SK-N-SH (cell line): ENCODE results near the gene LCMT1. TPM values are rescaled to one million over a fixed set of nuclear protein-coding genes. Genes with fewer than 3 reads are reported as not detected.

ENCODE experiments used
- CTCF ChIA-PET: fragments of 300-600, 350-600 bp; formaldehyde crosslinking; extraction: SDS; loops from one replicate; lab custom pipeline; 2021; lab: Yijun Ruan, JAX
- POLR2A ChIA-PET: fragments of 350-600 bp; sonication (Branson Sonifier 250); formaldehyde crosslinking; extraction: SDS; loops from one replicate; lab custom pipeline; 2020; ENCODE audit warnings: antibody characterized with exemption, inconsistent platforms; lab: Yijun Ruan, JAX
- DNase-seq: peaks from one replicate; pipeline ENCODE4 v3.0.0; 2012
- H2AFZ ChIP-seq: fragments of 200-600 bp; sonication (generic); 2 replicates; pipeline ENCODE4 v1.8.1; 2016; ENCODE audit warnings: antibody characterized with exemption, mild to moderate bottlenecking, low read depth
- H3F3A ChIP-seq: fragments of 200-600 bp; sonication (generic); replicated peaks from 2 replicates; pipeline ENCODE3; 2016; ENCODE audit warnings: antibody characterized with exemption, mild to moderate bottlenecking; ENCODE audit not compliant: insufficient read depth
- H3K27ac ChIP-seq, 2 experiments: fragments of 200-500 bp in 1 of 2; fragments of 200-600 bp in 1 of 2; sonication (Bioruptor generic) in 1 of 2; sonication (generic), shearing (Covaris generic) in 1 of 2; 2 replicates each; pipeline versions ENCODE4 v1.5.1 to v1.6.1; 2014 to 2016; ENCODE audit warnings: low read depth in 2 of 2, inconsistent platforms in 1 of 2, low read length in 1 of 2, mild to moderate bottlenecking in 1 of 2, mixed read lengths in 1 of 2
- H3K27me3 ChIP-seq: fragments of 200-600 bp; sonication (generic), shearing (Covaris generic); 2 replicates; pipeline ENCODE4 v1.6.1; 2016; ENCODE audit warnings: mixed run types; ENCODE audit not compliant: insufficient read depth
- H3K36me3 ChIP-seq, 2 experiments: fragments of 200-500 bp in 1 of 2; fragments of 200-600 bp in 1 of 2; sonication (Bioruptor generic) in 1 of 2; sonication (generic) in 1 of 2; replicated peaks in 1 of 2; 2 replicates each; pipeline versions ENCODE3 to v1.5.1; 2014 to 2016; ENCODE audit warnings: low read length in 1 of 2, mild to moderate bottlenecking in 1 of 2; ENCODE audit not compliant: insufficient read depth in 2 of 2, control insufficient read depth in 1 of 2
- H3K4me1 ChIP-seq, 2 experiments: fragments of 200-500 bp in 1 of 2; fragments of 200-600 bp in 1 of 2; sonication (Bioruptor generic) in 1 of 2; sonication (generic), shearing (Covaris generic) in 1 of 2; 2 replicates each; pipeline versions ENCODE4 v1.5.1 to v1.6.1; 2014 to 2016; ENCODE audit warnings: low read depth in 1 of 2, low read length in 1 of 2, mixed run types in 1 of 2; ENCODE audit not compliant: insufficient read depth in 2 of 2, control insufficient read depth in 1 of 2
- H3K4me2 ChIP-seq: fragments of 200-600 bp; sonication (generic), shearing (Covaris generic); 2 replicates; pipeline ENCODE4 v1.6.1; 2017; ENCODE audit warnings: mixed run types
- H3K4me3 ChIP-seq, 2 experiments: fragments of 200-500 bp in 1 of 2; fragments of 200-600 bp in 1 of 2; sonication (Bioruptor generic) in 1 of 2; sonication (generic), shearing (Covaris generic) in 1 of 2; 2 replicates each; pipeline versions ENCODE4 v1.5.1 to v1.8.1; 2014 to 2016; ENCODE audit warnings: low read depth in 2 of 2, inconsistent platforms in 1 of 2, low read length in 1 of 2, mild to moderate bottlenecking in 1 of 2, mixed read lengths in 1 of 2, moderate library complexity in 1 of 2
- H3K79me2 ChIP-seq: fragments of 200-600 bp; sonication (generic); 2 replicates; pipeline ENCODE4 v1.8.1; 2017; ENCODE audit warnings: mild to moderate bottlenecking; ENCODE audit not compliant: insufficient read depth
- H3K9ac ChIP-seq: fragments of 200-600 bp; sonication (generic); 2 replicates; pipeline ENCODE4 v1.6.1; 2017; ENCODE audit warnings: mixed run types
- H3K9me2 ChIP-seq: fragments of 200-600 bp; sonication (generic); 2 replicates; pipeline ENCODE4 v1.6.1; 2017; ENCODE audit warnings: mixed run types
- H3K9me3 ChIP-seq: fragments of 200-600 bp; sonication (generic); 2 replicates; pipeline ENCODE4 v1.6.1; 2017; ENCODE audit warnings: mixed run types, mild to moderate bottlenecking, moderate library complexity
- H4K20me1 ChIP-seq: fragments of 200-600 bp; sonication (generic); 2 replicates; pipeline ENCODE4 v1.6.1; 2017; ENCODE audit warnings: mild to moderate bottlenecking, mixed run types; ENCODE audit not compliant: insufficient read depth
- CTCF ChIP-seq: fragments of 200-600 bp; sonication (generic); IDR thresholded peaks from 2 replicates; pipeline ENCODE4 v1.6.1; 2017; ENCODE audit warnings: antibody characterized with exemption, mild to moderate bottlenecking, moderate library complexity
- ELF1 ChIP-seq: IDR thresholded peaks from 2 replicates; pipeline ENCODE4 v1.4.0; 2012
- FOSL2 ChIP-seq: IDR thresholded peaks from 2 replicates; pipeline ENCODE4 v1.4.0; 2012; ENCODE audit warnings: low read depth, mild to moderate bottlenecking, moderate library complexity, borderline replicate concordance
- FOXJ3 ChIP-seq: sonication (generic); formaldehyde crosslinking; IDR thresholded peaks from 2 replicates; pipeline ENCODE4 v1.5.1; 2020; ENCODE audit warnings: mild to moderate bottlenecking, missing genetic modification reagents
- IRF3 ChIP-seq: fragments of 150-350 bp; IDR thresholded peaks from 2 replicates; pipeline ENCODE4 v1.6.1; 2016; ENCODE audit warnings: mild to moderate bottlenecking, low read depth, low read length
- RFX5 ChIP-seq: IDR thresholded peaks from 2 replicates; pipeline ENCODE4 v1.6.1; 2012; ENCODE audit warnings: mild to moderate bottlenecking, improper control_type of control experiment, low read length
- TAF1 ChIP-seq: IDR thresholded peaks from 2 replicates; pipeline ENCODE4 v1.6.1; 2012; ENCODE audit warnings: low read depth, mild to moderate bottlenecking, low read length, moderate library complexity, borderline replicate concordance
- YY1 ChIP-seq: IDR thresholded peaks from 2 replicates; pipeline ENCODE4 v1.4.0; 2012; ENCODE audit warnings: low read depth, mild to moderate bottlenecking
- ZBTB33 ChIP-seq: IDR thresholded peaks from 2 replicates; pipeline ENCODE4 v1.4.0; 2012; ENCODE audit warnings: low read depth, borderline replicate concordance
- WGBS: methylation state at CpG from one replicate; pipeline ENCODE4 v1.1.6; 2017; ENCODE audit warnings: low lambda C conversion rate; 5-methylcytosine and 5-hydroxymethylcytosine counted together
- polyA plus RNA-seq, 3 experiments: library from polyadenylated mRNA; depleted of rRNA; stranded (reverse); fragments of >200 nt; gene quantifications; 2 replicates each; pipeline ENCODE4 v1.2.3, GENCODE V29; 2012

LCMT1 gene
- polyA plus RNA-seq, 1 of the 3 experiments (the other 2 are of a cell fraction): 29.8 TPM

- Histone ChIP-seq H3K27me3 (peaks cover 5% of the 10 kb centered on the region), H3K4me2 (no peak overlapping the region), H3K36me3 (no peaks in the 10 kb centered on the region), H3K4me1 (no peaks in the 10 kb centered on the region)
- no peak for DNase-seq
- TF ChIP-seq ZBTB33 (no peak), CTCF (no peak), YY1 (no peak), RFX5 (no peak), TAF1 (no peak), FOSL2 (no peak), IRF3 (no peak), FOXJ3 (CRISPR knock-in tag) (no peak)
- TF ChIP-seq, all 33 proteins: peak for 0
- POLR2A ChIA-PET: no interaction called here
- no peaks in the 10 kb centered on the region for H3K9me3 ChIP-seq
- no peaks in the 10 kb centered on the region for H4K20me1 ChIP-seq
- CTCF ChIA-PET: interaction anchor here (1.3 to 1.9 kb wide), 2 partner anchors 13 to 14 kb away, joined by 4 to 7 read pairs; no protein-coding TSS in a partner anchor
- no peak overlapping the region for H3K4me3 ChIP-seq
- no peak overlapping the region for H3K9ac ChIP-seq
- H2AFZ ChIP-seq: no peak overlapping the region
- no peak overlapping the region for H3K27ac ChIP-seq
- 100% methylated on average over 2 of the region's 3 CpGs for WGBS
- no peaks in the 10 kb centered on the region for H3K9me2 ChIP-seq
- H3K79me2 ChIP-seq: no peaks in the 10 kb centered on the region
- H3F3A ChIP-seq: no peaks in the 10 kb centered on the region
Observed at GRCh38 chr16:25219070-25219737, 107.7 kb downstream of the LCMT1 start.

GRCh38 chr16:25222959-25223358 is 111.4 kb downstream of the LCMT1 start:
- CTCF ChIA-PET: interaction anchor here (1.1 to 4.9 kb wide), 3 partner anchors 10 to 167 kb away, joined by 4 to 45 read pairs (median 10); no protein-coding TSS in a partner anchor
- TF ChIP-seq ELF1 (no peak), FOSL2 (no peak)
- TF ChIP-seq, all 33 proteins: peak for 0

More at GRCh38 chr16:25222959-25223358, 111.4 kb downstream of the LCMT1 start:
- POLR2A ChIA-PET: no interaction called here
- no peaks in the 10 kb centered on the region for H3K79me2 ChIP-seq
- H2AFZ ChIP-seq: no peak overlapping the region
- no peak overlapping the region for H3K27ac ChIP-seq
- H3K4me3 ChIP-seq: no peak overlapping the region
- 46% methylated on average over 6 of the region's 8 CpGs for whole genome bisulfite sequencing
- no peaks in the 10 kb centered on the region for H3K9me3 ChIP-seq
- no peak overlapping the region for H3K9ac ChIP-seq
- H3K4me1 ChIP-seq: no peaks in the 10 kb centered on the region
- no peaks in the 10 kb centered on the region; the same call in 1 of the 2 replicates for H3K27me3 ChIP-seq
- H4K20me1 ChIP-seq: no peaks in the 10 kb centered on the region
- no peaks in the 10 kb centered on the region for H3K36me3 ChIP-seq
- no peak for DNase-seq
- H3K9me2 ChIP-seq: no peaks in the 10 kb centered on the region
- H3F3A ChIP-seq: no peaks in the 10 kb centered on the region
- H3K4me2 ChIP-seq: no peak overlapping the region
